GM18499 (cell line): ENCODE results near the gene SYNPO2.

Source experiments
- ATAC-seq: cut with Tn5 transposase; IDR thresholded peaks from one replicate; pipeline ENCODE4 v1.9.1; 2021; ENCODE audit warnings: moderate number of reproducible peaks; ENCODE audit not compliant: insufficient read depth, unreplicated experiment

The SYNPO2 gene

GRCh38 chr4:119098306-119098705 lies 209.7 kb downstream of the SYNPO2 start:
- no peak for ATAC-seq

DNA sequence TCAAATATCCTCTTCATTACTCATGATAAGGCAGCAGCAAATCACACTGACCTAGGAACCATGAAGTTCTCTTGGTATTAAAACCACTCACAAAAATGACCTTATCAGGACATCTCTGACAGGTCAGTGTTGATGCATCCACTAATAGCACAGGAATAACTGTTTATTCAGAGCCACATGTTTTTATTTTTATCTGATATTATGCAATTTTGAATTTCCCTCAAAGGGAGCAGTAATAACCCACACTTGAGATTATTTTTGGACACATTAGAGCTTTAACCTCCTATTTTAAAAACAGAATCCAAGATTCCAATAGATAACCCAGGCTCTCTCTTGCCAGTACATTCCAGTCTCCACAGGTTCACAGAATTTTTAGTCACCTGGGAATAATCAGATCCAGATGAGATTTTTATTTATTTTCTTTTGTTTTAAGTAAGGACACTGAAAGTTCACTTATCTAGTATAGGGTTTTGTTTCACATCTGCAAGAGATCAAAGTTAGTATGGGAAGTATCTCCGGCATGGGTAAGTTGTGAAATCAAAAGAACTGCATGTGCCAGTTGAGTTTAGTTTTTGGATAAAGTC lies 210.7 kb downstream of the SYNPO2 start:
- no peak for ATAC-seq

DNA sequence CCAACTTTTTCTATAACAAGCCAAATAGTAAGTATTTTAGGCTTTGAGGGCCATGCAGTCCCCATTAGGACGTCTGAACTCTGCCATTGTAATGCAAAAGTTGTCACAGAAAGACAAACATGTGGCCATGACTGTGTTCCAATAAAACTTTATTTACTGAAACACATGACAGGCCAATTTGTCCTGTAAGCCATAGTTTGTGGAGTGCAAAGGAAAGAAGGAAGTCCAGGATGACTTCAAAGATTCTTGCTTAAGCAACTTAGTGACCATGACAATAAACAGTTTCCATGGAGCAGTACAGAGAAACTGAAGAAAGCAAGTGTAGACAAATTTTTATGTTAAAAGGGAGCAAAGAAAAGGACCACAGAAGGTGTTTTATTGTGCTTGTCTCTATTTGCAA lies 212.0 kb downstream of the SYNPO2 start:
- ATAC-seq, result no peak

DNA sequence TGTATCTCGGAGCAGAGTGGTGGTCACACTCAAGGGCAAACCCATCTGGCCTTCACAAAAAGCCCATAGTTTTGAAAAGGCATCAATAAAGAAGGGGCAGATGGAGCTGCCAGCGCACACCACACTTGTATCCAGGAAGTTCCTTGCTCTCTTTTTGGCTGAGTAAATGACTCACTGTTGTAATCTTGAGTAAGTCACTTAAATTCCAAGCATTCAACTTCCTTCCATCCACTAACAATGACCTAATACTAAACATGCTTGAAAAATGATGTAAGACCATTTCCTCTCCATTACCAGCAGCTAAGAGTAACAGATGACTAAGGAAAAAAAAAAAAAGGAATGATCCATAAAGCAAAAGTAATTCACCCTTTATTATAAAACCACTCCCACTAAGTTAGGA lies 214.6 kb downstream of the SYNPO2 start:
- no peak for ATAC-seq

DNA sequence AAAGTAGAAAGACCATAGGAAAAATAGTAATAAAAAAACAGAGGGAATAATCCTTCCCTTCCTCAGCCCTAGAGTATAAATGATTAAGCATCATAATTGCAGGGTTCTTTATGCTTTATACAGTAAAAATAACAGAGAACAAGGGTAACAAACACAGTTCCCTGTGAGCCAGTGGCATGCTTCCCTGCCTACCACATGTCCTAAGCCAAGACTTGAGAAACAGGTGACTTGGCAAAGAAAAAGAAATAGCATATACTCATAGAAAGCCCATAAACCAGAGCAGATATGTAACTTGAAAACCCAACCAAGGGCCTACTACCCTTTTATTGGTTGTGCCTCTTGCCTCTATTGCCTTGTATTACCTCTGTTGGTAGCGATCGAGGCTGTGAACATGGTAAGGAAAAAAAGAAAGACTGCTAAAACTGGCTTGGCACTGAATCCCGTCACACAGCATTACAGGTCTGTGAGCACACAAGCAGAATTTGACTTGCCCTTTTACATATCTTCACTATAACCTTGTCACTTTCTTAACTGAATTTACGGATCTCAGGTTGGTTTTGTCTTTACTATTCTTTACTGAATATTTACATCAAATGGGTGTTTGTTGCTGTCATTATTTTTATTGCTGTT lies 216.1 kb downstream of the SYNPO2 start:
- no peak for ATAC-seq

DNA sequence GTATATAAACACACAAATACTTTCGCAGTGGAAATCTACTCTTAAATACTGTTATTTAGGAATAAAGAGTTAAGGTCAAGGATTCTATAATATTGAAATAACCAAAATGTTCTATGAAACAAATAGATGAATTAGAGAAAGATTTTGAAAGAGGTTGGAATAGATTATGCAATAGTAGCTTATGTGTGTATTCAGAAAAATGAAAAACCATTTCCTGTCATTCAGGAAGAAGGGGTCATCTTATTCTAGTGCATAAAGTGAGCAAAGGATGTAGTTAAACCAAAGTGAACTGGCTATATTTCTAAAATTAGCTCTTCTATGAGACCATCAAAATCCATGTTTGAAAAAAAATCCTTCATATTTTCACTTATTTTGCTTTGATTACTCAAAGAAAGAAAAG lies 217.0 kb downstream of the SYNPO2 start:
- no peak for ATAC-seq

GRCh38 chr4:119106036-119107000 lies 217.7 kb downstream of the SYNPO2 start:
- ATAC-seq, result no peak

- ATAC-seq, result no peak
Observed at GRCh38 chr4:119110121-119110520, 221.5 kb downstream of the SYNPO2 start.
